ENCODE measurements around the gene FAM217B.

The FAM217B gene

DNA sequence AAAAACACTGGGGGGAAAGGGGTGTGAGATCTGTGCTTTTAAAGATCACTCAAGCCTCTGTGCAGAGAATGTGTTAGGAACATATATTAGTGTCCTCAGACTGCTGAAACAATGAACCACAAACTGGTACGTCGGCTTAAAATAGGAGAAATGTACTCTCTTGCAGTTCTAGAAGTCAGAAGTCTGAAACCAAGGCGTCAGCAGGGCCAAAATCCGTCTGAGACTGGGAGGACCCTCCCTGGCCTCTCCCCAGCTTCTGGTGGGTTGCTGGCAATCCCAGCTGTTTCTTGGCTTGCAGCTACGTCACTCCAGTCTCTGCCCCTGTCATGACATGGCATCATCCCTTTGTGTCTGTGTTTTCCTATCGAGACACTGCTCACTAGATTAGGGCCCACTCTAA, 22.0 kb downstream of the FAM217B start:
- Histone ChIP-seq H3K27me3 (replicated peaks) (no peaks in the 10 kb centered on the region), H3K4me3 (ENCODE audit: low read depth, low read length) (no peak overlapping the region), H3K36me3 (replicated peaks) (no peaks in the 10 kb centered on the region), H3K27ac (no peak overlapping the region)
- no peak for DNase-seq
- in situ Hi-C loops (cut with HindIII; ENCODE audit: low pct_ligation_motif_present, low sequenced_read_pairs): no loop called here
- TF ChIP-seq CTCF (IDR thresholded peaks at IDR 0.05; ENCODE audit: low read depth, low read length, missing control alignments): no peak

DNA sequence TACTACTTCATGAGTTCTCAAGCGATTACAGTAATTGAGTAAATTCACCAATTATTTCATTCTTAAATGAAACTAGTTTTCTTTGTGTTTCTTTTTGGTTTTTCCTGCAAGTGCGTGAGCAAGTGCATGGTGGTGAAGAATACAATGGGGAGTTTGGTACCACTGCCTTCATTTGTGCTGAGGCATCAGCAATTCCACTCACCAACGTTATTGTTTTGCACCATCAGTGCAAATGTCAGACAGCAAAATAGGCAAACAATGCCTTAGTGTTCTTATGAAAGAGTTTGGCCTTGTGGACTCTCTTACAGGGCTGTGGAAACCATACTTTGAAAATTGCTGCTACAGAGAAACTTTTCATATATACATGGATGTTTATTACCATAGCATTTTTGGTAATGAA, 26.2 kb downstream of the FAM217B start:
- no peaks in the 10 kb centered on the region for H3K36me3 ChIP-seq (replicated peaks)
- no peak for TF ChIP-seq CTCF (IDR thresholded peaks at IDR 0.05; ENCODE audit: low read depth, low read length, missing control alignments)
- H3K27ac ChIP-seq: no peak overlapping the region
- DNase-seq: no peak
- in situ Hi-C loops (cut with HindIII; ENCODE audit: low pct_ligation_motif_present, low sequenced_read_pairs): no loop called here
- H3K4me3 ChIP-seq (ENCODE audit: low read depth, low read length): no peak overlapping the region
- H3K27me3 ChIP-seq (replicated peaks): no peaks in the 10 kb centered on the region

DNA sequence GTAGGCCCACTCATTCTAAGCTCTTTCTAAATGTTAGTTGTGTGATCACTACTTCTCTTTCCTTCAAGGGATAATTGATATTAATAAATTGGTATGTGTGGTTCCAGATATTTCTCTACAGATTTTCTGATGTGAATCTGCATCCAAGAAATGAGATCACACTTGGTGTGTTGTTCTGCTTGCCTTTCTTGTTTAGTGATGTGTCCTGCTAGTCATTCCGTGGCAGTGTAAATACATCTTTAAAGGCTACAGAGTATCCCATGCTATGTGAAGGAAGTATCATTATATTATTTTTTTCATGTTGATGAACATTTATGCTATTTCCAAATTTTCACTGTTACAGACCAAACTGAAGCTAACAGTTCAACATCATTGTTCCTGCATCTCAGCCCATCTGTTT, 31.2 kb downstream of the FAM217B start:
- no peak overlapping the region for H3K4me3 ChIP-seq (ENCODE audit: low read depth, low read length)
- no peak overlapping the region for H3K27ac ChIP-seq
- TF ChIP-seq CTCF (IDR thresholded peaks at IDR 0.05; ENCODE audit: low read depth, low read length, missing control alignments): no peak
- in situ Hi-C loops (cut with HindIII; ENCODE audit: low pct_ligation_motif_present, low sequenced_read_pairs): no loop called here
- H3K27me3 ChIP-seq (replicated peaks): no peaks in the 10 kb centered on the region
- no peak for DNase-seq
- H3K36me3 ChIP-seq (replicated peaks): no peaks in the 10 kb centered on the region

DNA sequence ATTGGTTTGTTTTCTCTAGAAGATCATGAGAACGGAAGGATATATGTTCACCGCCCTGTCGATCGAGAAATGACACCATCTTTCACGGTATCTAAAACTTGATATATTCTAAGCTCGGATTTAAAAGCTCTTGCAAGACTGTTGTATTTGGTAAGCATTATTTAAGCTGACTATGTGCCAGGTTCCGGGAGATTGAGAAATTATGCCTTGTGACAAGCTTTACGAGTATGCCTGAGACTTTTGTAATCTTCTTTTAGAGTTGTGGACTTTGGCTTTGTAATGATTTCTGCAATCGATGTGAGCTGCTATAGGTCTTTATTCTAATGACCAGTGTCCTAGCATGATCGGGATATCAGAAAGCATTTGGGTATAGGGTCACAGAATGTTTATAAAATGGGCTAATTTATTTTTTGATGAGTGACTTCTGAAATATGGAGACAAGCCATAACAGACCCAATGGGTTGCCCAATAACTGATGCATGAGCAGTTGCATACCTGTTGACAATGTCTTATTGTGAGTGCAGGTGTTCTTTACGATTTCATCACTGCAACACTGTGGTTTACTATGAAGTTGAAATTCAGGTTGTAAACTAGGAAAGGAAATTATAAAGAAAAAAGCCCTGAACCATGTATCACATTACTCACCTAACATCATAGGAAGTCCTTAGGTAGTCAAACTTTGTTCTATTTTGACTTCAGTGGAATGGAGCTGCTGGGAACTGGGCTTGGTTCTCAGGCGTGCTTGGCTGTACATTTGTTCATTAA, 32.0 kb downstream of the FAM217B start:
- no peak overlapping the region for H3K4me3 ChIP-seq (ENCODE audit: low read depth, low read length)
- H3K27me3 ChIP-seq (replicated peaks): no peaks in the 10 kb centered on the region
- H3K27ac ChIP-seq: no peak overlapping the region
- no peak for TF ChIP-seq CTCF (IDR thresholded peaks at IDR 0.05; ENCODE audit: low read depth, low read length, missing control alignments)
- H3K36me3 ChIP-seq (replicated peaks): no peaks in the 10 kb centered on the region
- DNase-seq: no peak
- in situ Hi-C loops (cut with HindIII; ENCODE audit: low pct_ligation_motif_present, low sequenced_read_pairs): no loop called here

DNA sequence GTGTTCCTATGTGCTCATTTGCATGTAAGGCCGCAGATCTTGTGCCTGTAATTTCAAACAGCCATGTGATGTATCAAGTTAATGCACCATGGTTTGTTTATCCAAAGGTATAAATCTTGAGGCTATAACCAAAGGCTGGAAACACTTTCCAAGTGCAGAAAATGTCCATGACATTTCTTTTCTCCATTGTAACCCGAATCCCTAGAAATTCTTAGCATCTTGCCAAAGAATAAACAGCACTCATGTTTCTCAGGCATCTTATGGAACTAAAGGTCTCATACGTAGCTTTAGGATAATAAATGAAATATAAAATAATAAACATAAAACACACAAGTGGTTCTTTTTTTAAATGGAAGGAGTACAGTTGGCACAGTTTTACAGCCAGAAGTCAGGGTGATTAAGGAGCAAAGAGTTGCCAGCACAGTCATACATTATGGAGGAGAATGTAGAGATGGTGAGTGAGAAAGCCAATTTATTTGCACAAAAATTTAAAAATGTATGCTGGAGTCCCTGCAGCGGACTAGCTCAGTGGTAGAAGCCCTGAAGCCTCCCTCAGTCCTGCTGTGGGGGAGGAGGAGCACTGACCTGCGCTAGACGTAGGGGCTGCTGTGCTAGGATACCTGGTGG, 36.1 kb downstream of the FAM217B start:
- H3K4me3 ChIP-seq (ENCODE audit: low read depth, low read length): no peak overlapping the region

More for the DNA sequence above, 36.1 kb downstream of the FAM217B start:
- no peak overlapping the region for H3K27ac ChIP-seq
- H3K36me3 ChIP-seq (replicated peaks): no peaks in the 10 kb centered on the region
- no peaks in the 10 kb centered on the region for H3K27me3 ChIP-seq (replicated peaks)
- no peak for TF ChIP-seq CTCF (IDR thresholded peaks at IDR 0.05; ENCODE audit: low read depth, low read length, missing control alignments)
- DNase-seq: no peak
- in situ Hi-C loops (cut with HindIII; ENCODE audit: low pct_ligation_motif_present, low sequenced_read_pairs): no loop called here
